ENCODE results near the gene KCTD19.
A peak's percentile ranks its signal among the peaks of the same experiment; 100 is the strongest.

Gene KCTD19

DNA sequence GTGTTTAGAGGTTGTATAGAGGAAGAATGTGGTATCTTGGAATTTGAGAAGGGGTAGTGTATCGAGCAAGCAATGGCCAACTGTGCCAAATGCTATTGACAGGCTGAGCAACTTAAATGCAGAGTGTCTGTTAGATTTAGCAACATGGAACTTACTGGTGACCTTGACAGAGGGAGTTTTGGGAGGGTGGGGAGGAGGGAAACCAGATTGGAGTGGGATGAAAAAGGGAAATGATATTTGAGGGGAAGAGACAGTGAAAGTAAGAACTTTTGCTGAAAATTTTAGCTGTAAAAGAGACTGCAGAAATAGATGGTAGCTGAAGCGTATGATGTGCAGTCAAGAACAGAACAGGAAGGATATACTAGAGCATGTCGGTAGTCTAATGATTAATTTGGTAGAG lies 1.2 kb upstream of the KCTD19 start:
- H3K27ac ChIP-seq (ENCODE audit: low read depth, low read length): no peak overlapping the region
- no peaks in the 10 kb centered on the region for H3K27me3 ChIP-seq (ENCODE audit: control insufficient read depth in 5 of 5, insufficient read depth in 4 of 5, low read length in 5 of 5)
- H3K4me1 ChIP-seq (ENCODE audit: control insufficient read depth in 5 of 5, insufficient read depth in 5 of 5, low read length in 5 of 5): peaks cover 3 to 18% (median 13%) of the 10 kb centered on the region in 5 donors
- no peak overlapping the region for H3K9ac ChIP-seq (ENCODE audit: low read length in 5 of 5)
- no peaks in the 10 kb centered on the region for H3K9me3 ChIP-seq (ENCODE audit: control insufficient read depth in 5 of 5, low read length in 5 of 5)
- no peaks in the 10 kb centered on the region for H3K36me3 ChIP-seq (ENCODE audit: control insufficient read depth in 5 of 5, insufficient read depth in 5 of 5, low read length in 5 of 5)
- no peak overlapping the region for H3K4me3 ChIP-seq (ENCODE audit: low read depth in 1 of 5, low read length in 5 of 5)

GRCh38 chr16:67326115-67326471 lies 448 bp downstream of the KCTD19 start:
- no peaks in the 10 kb centered on the region for H3K9me3 ChIP-seq (ENCODE audit: control insufficient read depth in 5 of 5, low read length in 5 of 5)
- peak overlapping the region; percentile 45 to 71 (median 66) for H3K4me3 ChIP-seq (ENCODE audit: low read depth in 1 of 5, low read length in 5 of 5)
- H3K36me3 ChIP-seq (ENCODE audit: control insufficient read depth in 5 of 5, insufficient read depth in 5 of 5, low read length in 5 of 5): no peaks in the 10 kb centered on the region
- no peaks in the 10 kb centered on the region for H3K27me3 ChIP-seq (ENCODE audit: control insufficient read depth in 5 of 5, insufficient read depth in 4 of 5, low read length in 5 of 5)
- peaks cover 3 to 18% (median 13%) of the 10 kb centered on the region in 5 donors for H3K4me1 ChIP-seq (ENCODE audit: control insufficient read depth in 5 of 5, insufficient read depth in 5 of 5, low read length in 5 of 5)
- H3K27ac ChIP-seq (ENCODE audit: low read depth, low read length): no peak overlapping the region
- H3K9ac ChIP-seq (ENCODE audit: low read length in 5 of 5): peak overlapping the region in 3 of 5 donors; percentile 35 to 76 (median 68)

DNA sequence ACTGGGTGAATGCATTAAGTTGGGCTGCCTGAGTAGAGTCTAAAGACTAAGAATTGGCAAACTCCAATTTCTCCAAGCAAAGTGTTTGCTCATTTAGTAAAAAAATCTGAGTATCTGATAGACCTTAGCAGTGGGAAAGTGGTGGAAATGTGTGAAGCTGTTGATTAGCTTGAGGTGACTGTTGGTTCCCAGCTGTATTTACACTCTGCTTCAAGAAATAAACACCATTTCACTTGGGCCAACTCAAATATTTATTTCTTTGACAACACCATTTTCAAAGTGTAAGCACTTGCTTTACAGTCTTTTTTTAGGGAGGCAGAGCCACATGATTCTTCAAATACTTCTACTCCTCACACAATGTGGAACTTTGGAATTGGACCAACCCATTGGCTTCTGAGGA lies 8.7 kb downstream of the KCTD19 start:
- no peaks in the 10 kb centered on the region for H3K9me3 ChIP-seq (ENCODE audit: control insufficient read depth in 5 of 5, low read length in 5 of 5)
- no peak overlapping the region for H3K4me3 ChIP-seq (ENCODE audit: low read depth in 1 of 5, low read length in 5 of 5)
- H3K36me3 ChIP-seq (ENCODE audit: control insufficient read depth in 5 of 5, insufficient read depth in 5 of 5, low read length in 5 of 5): no peaks in the 10 kb centered on the region
- H3K9ac ChIP-seq (ENCODE audit: low read length in 5 of 5): no peak overlapping the region
- peaks cover 0 to 3% (median 2%) of the 10 kb centered on the region in 5 donors for H3K27me3 ChIP-seq (ENCODE audit: control insufficient read depth in 5 of 5, insufficient read depth in 4 of 5, low read length in 5 of 5)
- H3K27ac ChIP-seq (ENCODE audit: low read depth, low read length): no peak overlapping the region
- H3K4me1 ChIP-seq (ENCODE audit: control insufficient read depth in 5 of 5, insufficient read depth in 5 of 5, low read length in 5 of 5): peaks cover 0 to 1% (median 0%) of the 10 kb centered on the region in 5 donors

DNA sequence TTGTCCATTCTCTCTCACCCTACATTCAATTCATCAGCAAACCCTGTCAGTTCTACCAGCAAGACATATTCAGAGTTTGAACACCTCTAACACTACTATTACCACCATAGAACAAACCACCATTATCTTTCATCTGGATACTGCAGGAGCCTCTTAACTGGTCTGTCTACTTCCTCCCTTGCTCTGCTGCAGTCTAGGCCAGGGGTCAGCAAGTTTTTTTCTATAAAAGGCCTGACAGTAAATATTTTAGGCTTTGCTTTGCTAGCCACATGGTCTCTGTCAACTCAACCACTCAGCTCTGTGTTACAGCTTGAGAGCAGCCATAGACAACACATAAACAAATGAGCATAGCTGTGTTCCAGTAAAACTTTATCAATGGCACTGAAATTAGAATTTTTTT lies 13.8 kb downstream of the KCTD19 start:
- H3K27me3 ChIP-seq (ENCODE audit: control insufficient read depth in 5 of 5, insufficient read depth in 4 of 5, low read length in 5 of 5): peaks cover 0 to 3% (median 0%) of the 10 kb centered on the region in 5 donors
- H3K9me3 ChIP-seq (ENCODE audit: control insufficient read depth in 5 of 5, low read length in 5 of 5): no peaks in the 10 kb centered on the region
- no peak overlapping the region for H3K9ac ChIP-seq (ENCODE audit: low read length in 5 of 5)
- peak overlapping the region; percentile 11 for H3K27ac ChIP-seq (ENCODE audit: low read depth, low read length)
- H3K36me3 ChIP-seq (ENCODE audit: control insufficient read depth in 5 of 5, insufficient read depth in 5 of 5, low read length in 5 of 5): no peaks in the 10 kb centered on the region
- H3K4me1 ChIP-seq (ENCODE audit: control insufficient read depth in 5 of 5, insufficient read depth in 5 of 5, low read length in 5 of 5): peaks cover 2 to 8% (median 5%) of the 10 kb centered on the region in 5 donors
- H3K4me3 ChIP-seq (ENCODE audit: low read depth in 1 of 5, low read length in 5 of 5): no peak overlapping the region

GRCh38 chr16:67311607-67312488 lies 14.7 kb downstream of the KCTD19 start:
- Histone ChIP-seq H3K9me3 (ENCODE audit: control insufficient read depth in 5 of 5, low read length in 5 of 5) (no peaks in the 10 kb centered on the region), H3K9ac (ENCODE audit: low read length in 5 of 5) (no peak overlapping the region), H3K27me3 (ENCODE audit: control insufficient read depth in 5 of 5, insufficient read depth in 4 of 5, low read length in 5 of 5) (peaks cover 0 to under 1% (median 0%) of the 10 kb centered on the region in 5 donors), H3K27ac (ENCODE audit: low read depth, low read length) (peak overlapping the region; percentile 11), H3K4me1 (ENCODE audit: control insufficient read depth in 5 of 5, insufficient read depth in 5 of 5, low read length in 5 of 5) (peaks cover 2 to 8% (median 5%) of the 10 kb centered on the region in 5 donors), H3K4me3 (ENCODE audit: low read depth in 1 of 5, low read length in 5 of 5) (no peak overlapping the region), H3K36me3 (ENCODE audit: control insufficient read depth in 5 of 5, insufficient read depth in 5 of 5, low read length in 5 of 5) (no peaks in the 10 kb centered on the region)

- Histone ChIP-seq H3K27me3 (ENCODE audit: control insufficient read depth in 5 of 5, insufficient read depth in 4 of 5, low read length in 5 of 5) (no peaks in the 10 kb centered on the region), H3K9me3 (ENCODE audit: control insufficient read depth in 5 of 5, low read length in 5 of 5) (no peaks in the 10 kb centered on the region), H3K4me3 (ENCODE audit: low read depth in 1 of 5, low read length in 5 of 5) (no peak overlapping the region), H3K36me3 (ENCODE audit: control insufficient read depth in 5 of 5, insufficient read depth in 5 of 5, low read length in 5 of 5) (no peaks in the 10 kb centered on the region), H3K4me1 (ENCODE audit: control insufficient read depth in 5 of 5, insufficient read depth in 5 of 5, low read length in 5 of 5) (peaks cover 2 to 8% (median 5%) of the 10 kb centered on the region in 5 donors), H3K9ac (ENCODE audit: low read length in 5 of 5) (no peak overlapping the region), H3K27ac (ENCODE audit: low read depth, low read length) (no peak overlapping the region)
Measured at GRCh38 chr16:67310561-67310960, 16.0 kb downstream of the KCTD19 start.

GRCh38 chr16:67305216-67306071 lies 21.1 kb downstream of the KCTD19 start:
- H3K27ac ChIP-seq (ENCODE audit: low read depth, low read length): no peak overlapping the region
- H3K27me3 ChIP-seq (ENCODE audit: control insufficient read depth in 5 of 5, insufficient read depth in 4 of 5, low read length in 5 of 5): peaks cover 0 to 7% (median 3%) of the 10 kb centered on the region in 5 donors
- no peaks in the 10 kb centered on the region for H3K9me3 ChIP-seq (ENCODE audit: control insufficient read depth in 5 of 5, low read length in 5 of 5)
- no peaks in the 10 kb centered on the region for H3K36me3 ChIP-seq (ENCODE audit: control insufficient read depth in 5 of 5, insufficient read depth in 5 of 5, low read length in 5 of 5)
- H3K4me1 ChIP-seq (ENCODE audit: control insufficient read depth in 5 of 5, insufficient read depth in 5 of 5, low read length in 5 of 5): peaks cover 0 to 5% (median 0%) of the 10 kb centered on the region in 5 donors
- H3K9ac ChIP-seq (ENCODE audit: low read length in 5 of 5): no peak overlapping the region
- no peak overlapping the region for H3K4me3 ChIP-seq (ENCODE audit: low read depth in 1 of 5, low read length in 5 of 5)

DNA sequence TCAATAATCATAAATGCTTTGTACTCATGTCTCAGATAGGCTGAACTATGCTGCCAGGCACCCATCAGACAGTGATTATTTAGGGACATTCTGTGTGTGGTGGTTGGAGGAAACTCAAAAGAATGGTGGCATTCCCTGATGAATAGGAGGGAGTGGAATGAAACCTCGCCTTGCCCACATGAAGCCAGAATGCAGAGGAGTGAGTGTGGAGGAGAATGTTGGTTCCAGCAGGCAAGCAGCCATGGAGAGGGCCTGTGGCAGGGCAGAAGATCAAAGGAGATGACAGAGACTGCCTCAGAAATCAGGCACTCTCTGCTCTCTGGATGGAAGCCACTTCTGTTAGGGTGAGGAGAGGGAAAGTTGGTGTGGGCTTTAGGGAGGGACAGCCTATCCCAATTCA lies 22.5 kb downstream of the KCTD19 start:
- Histone ChIP-seq H3K27me3 (ENCODE audit: control insufficient read depth in 5 of 5, insufficient read depth in 4 of 5, low read length in 5 of 5) (peaks cover 0 to 9% (median 3%) of the 10 kb centered on the region in 5 donors), H3K9ac (ENCODE audit: low read length in 5 of 5) (no peak overlapping the region), H3K36me3 (ENCODE audit: control insufficient read depth in 5 of 5, insufficient read depth in 5 of 5, low read length in 5 of 5) (no peaks in the 10 kb centered on the region), H3K4me1 (ENCODE audit: control insufficient read depth in 5 of 5, insufficient read depth in 5 of 5, low read length in 5 of 5) (peaks cover 0 to 5% (median 0%) of the 10 kb centered on the region in 5 donors), H3K27ac (ENCODE audit: low read depth, low read length) (no peak overlapping the region), H3K9me3 (ENCODE audit: control insufficient read depth in 5 of 5, low read length in 5 of 5) (no peaks in the 10 kb centered on the region), H3K4me3 (ENCODE audit: low read depth in 1 of 5, low read length in 5 of 5) (no peak overlapping the region)

DNA sequence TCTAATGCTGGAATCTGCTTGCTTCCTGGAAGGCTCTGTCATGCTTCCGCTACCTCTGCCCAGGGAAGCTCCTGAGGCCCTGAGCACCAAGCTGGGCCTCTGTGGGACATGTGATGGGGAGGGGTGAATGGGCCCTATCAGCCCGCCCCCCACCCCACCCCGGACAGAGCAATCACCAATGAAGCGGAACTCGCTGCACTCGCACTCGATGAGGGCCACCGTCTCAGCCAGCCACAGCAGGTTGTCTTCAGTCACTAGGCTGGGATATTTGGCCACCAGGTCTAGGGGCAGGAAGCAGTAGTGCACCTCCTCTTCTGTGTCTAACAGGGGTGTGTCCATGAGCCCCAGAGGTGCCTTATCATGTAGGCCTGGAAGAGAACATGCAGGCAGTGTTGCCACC lies 23.6 kb downstream of the KCTD19 start:
- no peak overlapping the region for H3K27ac ChIP-seq (ENCODE audit: low read depth, low read length)
- no peaks in the 10 kb centered on the region for H3K36me3 ChIP-seq (ENCODE audit: control insufficient read depth in 5 of 5, insufficient read depth in 5 of 5, low read length in 5 of 5)
- peaks cover 0 to 9% (median 7%) of the 10 kb centered on the region in 5 donors for H3K27me3 ChIP-seq (ENCODE audit: control insufficient read depth in 5 of 5, insufficient read depth in 4 of 5, low read length in 5 of 5)
- H3K9me3 ChIP-seq (ENCODE audit: control insufficient read depth in 5 of 5, low read length in 5 of 5): no peaks in the 10 kb centered on the region
- H3K4me3 ChIP-seq (ENCODE audit: low read depth in 1 of 5, low read length in 5 of 5): no peak overlapping the region
- no peak overlapping the region for H3K9ac ChIP-seq (ENCODE audit: low read length in 5 of 5)
- H3K4me1 ChIP-seq (ENCODE audit: control insufficient read depth in 5 of 5, insufficient read depth in 5 of 5, low read length in 5 of 5): peaks cover 0 to 5% (median 0%) of the 10 kb centered on the region in 5 donors

DNA sequence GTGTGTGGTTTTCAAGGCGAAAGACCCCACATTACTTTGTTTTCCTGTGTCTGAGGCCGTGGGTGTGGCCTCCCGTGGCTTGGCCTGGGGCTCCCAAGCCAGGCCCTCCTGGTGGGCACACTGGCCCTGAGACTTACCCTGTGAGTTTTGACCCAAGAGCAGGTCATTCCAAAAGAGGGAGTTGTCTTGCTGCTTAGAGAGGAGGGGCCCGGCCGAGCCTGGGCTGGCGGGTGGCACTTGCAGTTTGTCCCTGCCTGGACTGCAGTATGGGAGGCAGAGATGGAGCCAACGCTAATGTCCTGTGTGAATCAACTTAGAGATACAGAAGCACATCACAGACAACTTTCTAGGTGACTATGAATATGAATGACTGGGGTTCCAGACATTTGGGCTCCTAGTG lies 24.5 kb downstream of the KCTD19 start:
- peaks cover 0 to 9% (median 7%) of the 10 kb centered on the region in 5 donors for H3K27me3 ChIP-seq (ENCODE audit: control insufficient read depth in 5 of 5, insufficient read depth in 4 of 5, low read length in 5 of 5)
- H3K9ac ChIP-seq (ENCODE audit: low read length in 5 of 5): no peak overlapping the region
- no peaks in the 10 kb centered on the region for H3K9me3 ChIP-seq (ENCODE audit: control insufficient read depth in 5 of 5, low read length in 5 of 5)
- H3K4me1 ChIP-seq (ENCODE audit: control insufficient read depth in 5 of 5, insufficient read depth in 5 of 5, low read length in 5 of 5): peaks cover 0 to 5% (median 0%) of the 10 kb centered on the region in 5 donors
- no peak overlapping the region for H3K27ac ChIP-seq (ENCODE audit: low read depth, low read length)
- H3K36me3 ChIP-seq (ENCODE audit: control insufficient read depth in 5 of 5, insufficient read depth in 5 of 5, low read length in 5 of 5): no peaks in the 10 kb centered on the region
- no peak overlapping the region for H3K4me3 ChIP-seq (ENCODE audit: low read depth in 1 of 5, low read length in 5 of 5)

Measured in subcutaneous abdominal adipose tissue (tissue), 5 donors.